C4-2B (cell line): ENCODE measurements around the gene HIGD2B.

Experiments used
- CTCF ChIP-seq: fragments of 450-650 bp; conservative IDR thresholded peaks from 2 replicates; pipeline ENCODE4 v1.5.1; 2017; ENCODE audit warnings: mild to moderate bottlenecking
- ZFX ChIP-seq: fragments of 450-650 bp; IDR thresholded peaks from 2 replicates; pipeline ENCODE4 v1.6.1; 2017

GRCh38 chr15:72706266-72706665, 20.3 kb upstream of the HIGD2B start:
- TF ChIP-seq CTCF (no peak), ZFX (no peak)
